Urinary bladder (tissue), 4 donors: Measurements from ENCODE around the gene CD46. TPM values are rescaled to one million over a fixed set of nuclear protein-coding genes. Genes with fewer than 3 reads are reported as not detected.

Experiments used
- DNase-seq: peaks from one replicate; pipeline ENCODE4 v3.0.0-alpha.2; 2015; ENCODE audit errors: extremely low spot score
- H3K27ac ChIP-seq: one replicate; pipeline ENCODE4 v1.5.1; 2013; ENCODE audit warnings: low read depth, mild to moderate bottlenecking, moderate library complexity
- H3K36me3 ChIP-seq: one replicate; pipeline ENCODE4 v1.6.1; 2013; ENCODE audit warnings: mild to moderate bottlenecking, moderate library complexity; ENCODE audit not compliant: insufficient read depth
- H3K4me1 ChIP-seq: one replicate; pipeline ENCODE4 v1.6.1; 2013; ENCODE audit warnings: mild to moderate bottlenecking, moderate library complexity; ENCODE audit not compliant: insufficient read depth
- H3K4me3 ChIP-seq: one replicate; pipeline ENCODE4 v1.5.1; 2013; ENCODE audit warnings: low read depth, low read length
- WGBS: extraction: QIAGEN DNeasy Blood & Tissue Kit; methylation state at CpG from one replicate; pipeline ENCODE4 v1.1.7; 2013; 5-methylcytosine and 5-hydroxymethylcytosine counted together
- polyA plus RNA-seq: library from polyadenylated mRNA; stranded (reverse); fragments of 200-250 nt; gene quantifications from one replicate; pipeline ENCODE4 v1.2.3, GENCODE V29; 2013
- total RNA-seq: library from RNA; depleted of rRNA; stranded (reverse); fragments of >200 nt; gene quantifications from one replicate; pipeline ENCODE4 v1.2.3, GENCODE V29; 2014
- donor health status: healthy with polysubstance abuse.
- donor health status: healthy.

Gene CD46
- total and polyA plus RNA-seq, 2 donors: 97.9 to 314 TPM

DNA sequence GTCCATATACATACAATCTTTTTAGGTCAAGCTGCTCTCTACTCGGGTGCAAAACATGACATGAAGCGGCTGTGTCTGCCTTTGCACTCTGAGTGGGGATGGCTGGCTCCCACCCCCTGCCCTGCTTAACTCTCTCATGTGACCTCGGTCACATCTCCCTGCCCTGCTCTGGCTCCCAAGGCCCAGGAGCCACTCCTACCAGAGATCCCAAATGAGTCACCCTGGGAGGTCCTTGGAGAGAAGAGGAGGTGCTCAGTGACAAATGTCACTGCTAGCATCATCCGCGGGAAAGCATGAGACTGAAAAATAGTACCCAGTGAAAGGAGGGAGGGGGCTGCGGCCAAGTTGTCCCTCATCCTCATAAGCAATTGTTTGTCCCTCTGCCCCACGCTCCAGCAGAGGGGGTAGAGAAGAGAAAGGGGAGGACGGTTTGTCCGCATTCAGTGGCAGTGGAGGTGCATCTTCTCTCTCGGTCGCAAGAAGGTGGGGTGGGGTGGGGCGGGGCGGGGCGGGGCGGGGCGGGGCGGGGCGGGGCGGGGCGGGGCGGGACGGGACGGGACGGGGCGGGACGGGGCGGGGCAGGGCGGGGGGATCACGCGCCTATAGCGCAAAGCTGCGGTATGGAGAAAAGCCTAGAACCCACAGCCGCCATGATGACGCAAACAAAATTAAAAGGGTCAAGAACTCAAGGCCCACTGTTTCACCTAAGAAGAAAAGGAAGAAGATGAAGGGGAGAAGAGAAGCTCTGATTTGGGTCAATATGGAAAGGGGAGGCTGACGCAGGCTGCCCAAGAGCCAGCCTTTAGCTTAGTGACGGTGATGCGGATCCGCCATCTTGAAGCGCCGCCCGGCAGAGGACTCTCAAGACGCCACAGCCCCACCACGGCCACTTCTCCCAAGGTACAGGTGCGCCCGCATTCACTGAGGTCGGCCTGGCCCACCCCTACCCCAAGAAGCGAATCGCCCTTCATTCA lies 66.2 kb downstream of the CD46 start:
- no peak for DNase-seq
- WGBS: 91% methylated on average over 48 of the region's 48 CpGs
- Histone ChIP-seq H3K36me3 (peaks cover 7% of the 10 kb centered on the region), H3K4me3 (no peak overlapping the region), H3K4me1 (peaks cover 2% of the 10 kb centered on the region), H3K27ac (no peak overlapping the region)

DNA sequence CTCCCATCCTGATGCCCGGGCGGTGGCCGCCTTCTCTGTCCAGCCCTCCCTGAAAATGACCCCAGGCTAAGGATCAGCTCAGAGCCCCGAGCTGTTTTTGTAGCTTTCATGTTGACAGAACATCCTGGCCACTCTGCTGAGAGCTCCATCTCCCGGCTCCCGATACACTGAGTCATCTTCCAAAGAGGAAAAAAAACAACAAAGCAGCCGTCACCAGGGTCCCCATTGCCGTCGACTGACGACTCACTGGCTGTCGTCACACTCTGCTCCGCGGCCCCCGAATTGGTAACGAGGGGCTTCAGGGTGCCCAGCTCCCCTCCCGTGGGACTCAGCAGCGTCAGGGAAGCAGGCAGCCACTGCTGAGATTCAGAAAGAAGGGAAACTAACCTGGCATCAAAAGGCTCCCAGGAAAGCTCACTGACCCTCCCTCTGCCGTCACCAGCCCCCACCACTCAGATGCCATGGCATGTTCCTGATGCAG lies 67.2 kb downstream of the CD46 start:
- Histone ChIP-seq H3K36me3 (peaks cover 7% of the 10 kb centered on the region), H3K27ac (no peak overlapping the region), H3K4me3 (peak overlapping the region; percentile 24), H3K4me1 (peaks cover 2% of the 10 kb centered on the region)
- WGBS: 70% methylated on average over 18 of the region's 18 CpGs
- DNase-seq: no peak

DNA sequence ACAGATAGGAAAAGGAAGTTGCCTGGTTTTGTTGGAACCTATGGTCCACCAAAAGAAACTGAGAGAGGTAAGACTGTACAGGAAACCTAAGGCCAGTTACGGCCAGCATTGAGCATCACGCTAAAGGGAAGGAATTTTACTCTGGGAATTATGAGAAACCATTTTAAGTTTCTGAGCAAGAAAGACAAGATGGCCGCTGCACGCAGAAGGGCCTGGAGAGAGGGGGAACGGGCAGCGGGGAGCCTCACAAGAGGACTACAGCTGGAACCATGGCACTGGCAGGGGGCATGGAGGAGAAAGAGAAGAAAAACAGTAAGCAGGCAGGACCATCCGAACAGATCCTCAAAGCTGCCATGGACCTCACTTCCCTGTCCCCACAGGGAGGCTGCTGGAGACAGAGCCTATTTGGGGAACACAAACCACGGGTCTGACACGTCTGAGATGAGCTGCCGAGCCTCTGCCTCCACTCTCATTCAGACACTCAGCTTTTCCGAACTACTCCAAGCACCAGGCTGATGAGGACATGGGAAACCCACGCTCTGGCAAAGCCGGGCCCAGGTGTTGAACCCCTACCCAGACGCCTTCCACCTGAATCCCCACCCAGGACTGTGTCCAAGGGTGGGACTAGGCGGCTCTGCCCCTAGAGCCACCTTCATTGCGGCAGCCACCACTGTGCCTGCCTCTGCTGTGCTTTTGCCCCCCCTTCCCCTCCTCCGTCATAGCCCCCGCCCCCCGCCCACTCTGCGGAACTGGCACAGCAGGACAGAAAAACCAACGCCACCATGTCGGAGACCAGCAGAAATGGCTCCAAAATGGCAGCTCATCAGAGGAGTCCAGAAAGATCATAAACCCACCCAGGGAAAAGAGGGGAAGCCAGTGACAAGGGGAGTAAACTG lies 69.0 kb downstream of the CD46 start:
- peak overlapping the region; percentile 79 for H3K4me3 ChIP-seq
- WGBS: 90% methylated on average over 22 of the region's 22 CpGs
- no peak for DNase-seq
- peak overlapping the region; percentile 71 for H3K27ac ChIP-seq
- peaks cover 5% of the 10 kb centered on the region for H3K36me3 ChIP-seq
- peaks cover 3% of the 10 kb centered on the region for H3K4me1 ChIP-seq

DNA sequence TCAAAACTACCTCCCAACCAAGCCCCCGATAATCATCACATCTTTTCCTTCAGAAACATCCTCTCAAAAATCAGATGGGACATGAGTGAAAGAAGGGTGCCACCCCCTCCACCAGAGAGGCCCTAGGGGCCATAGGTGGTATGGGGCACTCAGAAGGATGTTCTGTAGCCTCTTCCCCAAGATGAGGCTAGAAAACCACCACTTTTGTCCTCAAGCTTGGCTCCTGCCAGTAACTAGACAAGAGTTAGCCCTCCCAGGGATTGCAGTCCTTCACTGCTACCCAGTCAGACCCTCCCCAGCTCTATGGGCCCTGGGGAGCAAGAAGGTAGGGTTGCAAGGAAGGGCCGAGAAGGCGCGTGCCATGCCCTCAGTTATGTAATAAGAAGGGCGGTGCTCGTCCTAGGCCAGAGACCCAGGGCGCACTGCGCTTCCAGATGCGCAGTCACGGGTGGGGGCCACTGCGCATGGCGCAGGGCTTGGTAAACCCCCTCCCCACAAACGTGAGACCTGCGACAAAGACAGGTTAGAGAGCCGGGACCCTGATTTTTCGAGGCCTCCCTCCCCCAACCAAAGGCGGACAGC lies 69.7 kb downstream of the CD46 start:
- no peak for DNase-seq
- H3K36me3 ChIP-seq: peaks cover 5% of the 10 kb centered on the region
- WGBS: 92% methylated on average over 17 of the region's 17 CpGs
- peak overlapping the region; percentile 72 for H3K27ac ChIP-seq
- peak overlapping the region; percentile 79 for H3K4me3 ChIP-seq
- H3K4me1 ChIP-seq: peaks cover 3% of the 10 kb centered on the region

DNA sequence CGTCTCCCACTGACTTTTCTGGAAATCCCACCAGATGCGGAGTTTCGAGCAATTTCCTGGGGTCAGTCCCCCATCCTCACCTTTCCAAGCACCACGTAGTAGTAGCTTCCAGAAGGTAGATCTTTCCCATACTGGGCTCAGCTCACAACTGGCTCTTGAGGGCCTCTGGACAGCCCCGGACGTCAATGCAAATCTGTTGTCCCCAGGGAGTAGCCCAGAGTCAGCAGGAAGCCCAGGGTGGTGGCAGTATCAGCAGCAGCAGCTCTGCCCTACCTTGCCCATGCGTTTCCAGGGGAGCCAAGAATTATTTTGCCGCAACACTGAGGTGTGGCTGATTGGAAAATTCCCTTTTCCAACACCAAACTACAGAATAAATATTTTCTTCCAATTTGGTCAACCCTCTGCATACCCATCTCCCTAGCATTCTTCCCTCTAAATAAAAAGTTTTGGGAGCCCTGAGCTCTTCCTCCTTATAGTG lies 70.3 kb downstream of the CD46 start:
- 84% methylated on average over 8 of the region's 8 CpGs for whole genome bisulfite sequencing
- H3K36me3 ChIP-seq: peaks cover 2% of the 10 kb centered on the region
- DNase-seq: no peak
- H3K4me3 ChIP-seq: peak overlapping the region; percentile 79
- peaks cover 3% of the 10 kb centered on the region for H3K4me1 ChIP-seq
- peak overlapping the region; percentile 72 for H3K27ac ChIP-seq

DNA sequence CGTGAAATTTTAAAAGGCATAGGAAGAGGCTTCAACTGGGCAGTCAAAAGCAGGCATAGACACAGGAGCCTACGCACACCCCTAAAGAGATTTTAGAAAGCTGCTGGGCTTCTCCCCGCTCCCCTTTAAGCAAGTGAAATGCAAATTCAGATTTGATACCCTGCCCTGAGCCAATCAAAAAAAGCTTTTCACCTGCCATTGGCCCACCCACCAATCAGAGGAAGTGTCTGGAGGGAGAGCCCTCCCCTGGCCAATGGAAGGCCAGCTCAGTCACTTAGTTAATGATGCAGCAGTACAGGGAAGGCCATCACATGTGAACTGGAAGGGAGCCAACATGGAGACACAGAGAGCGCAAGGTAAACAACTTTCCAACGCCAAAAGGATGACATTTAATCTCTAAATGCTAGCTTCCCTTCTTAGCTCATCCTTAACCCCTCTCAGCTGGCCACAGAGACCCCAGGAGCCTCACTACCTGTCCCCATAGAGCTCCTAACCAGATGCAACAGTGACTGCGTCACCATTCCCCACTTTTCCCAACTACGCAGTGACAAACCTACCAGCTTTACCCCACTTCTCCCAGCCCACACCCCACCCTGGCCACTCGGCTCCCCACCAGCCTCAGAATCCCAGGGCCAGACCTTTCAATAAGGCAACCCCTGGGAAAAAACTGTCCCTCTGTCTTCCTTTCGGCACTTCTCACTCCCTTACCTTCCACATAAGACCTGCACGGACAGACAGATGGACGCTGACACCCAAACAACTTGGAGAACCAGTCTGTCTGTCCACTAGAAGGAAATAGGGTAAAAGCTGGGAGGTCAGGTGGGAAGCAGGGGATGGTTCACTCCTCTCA lies 71.0 kb downstream of the CD46 start:
- DNase-seq: no peak
- H3K27ac ChIP-seq: peak overlapping the region; percentile 98
- peaks cover 3% of the 10 kb centered on the region for H3K4me1 ChIP-seq
- H3K36me3 ChIP-seq: peaks cover 2% of the 10 kb centered on the region
- WGBS: 50% methylated on average over 11 of the region's 11 CpGs
- H3K4me3 ChIP-seq: peak overlapping the region; percentile 79

DNA sequence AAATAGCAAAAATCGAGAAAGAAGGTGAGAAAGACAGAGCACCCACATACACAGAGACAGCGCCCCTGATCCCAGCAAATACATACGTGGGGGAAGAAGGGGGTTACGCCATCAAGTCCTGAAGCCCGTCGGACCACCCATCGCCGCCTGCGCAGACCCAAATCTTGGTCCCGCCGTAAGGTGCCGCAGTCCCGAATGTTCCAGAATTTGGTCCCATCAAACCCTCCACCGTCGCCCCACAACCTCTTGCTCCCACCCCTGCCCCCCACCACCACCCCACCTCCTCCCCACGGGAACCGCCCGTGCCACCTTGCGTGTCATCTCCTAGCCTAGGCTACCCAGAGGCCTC lies 71.7 kb downstream of the CD46 start:
- peaks cover 2% of the 10 kb centered on the region for H3K36me3 ChIP-seq
- peak overlapping the region; percentile 79 for H3K4me3 ChIP-seq
- H3K27ac ChIP-seq: peak overlapping the region; percentile 98
- H3K4me1 ChIP-seq: peaks cover 3% of the 10 kb centered on the region
- DNase-seq: no peak
- 39% methylated on average over 19 of the region's 19 CpGs for WGBS

DNA sequence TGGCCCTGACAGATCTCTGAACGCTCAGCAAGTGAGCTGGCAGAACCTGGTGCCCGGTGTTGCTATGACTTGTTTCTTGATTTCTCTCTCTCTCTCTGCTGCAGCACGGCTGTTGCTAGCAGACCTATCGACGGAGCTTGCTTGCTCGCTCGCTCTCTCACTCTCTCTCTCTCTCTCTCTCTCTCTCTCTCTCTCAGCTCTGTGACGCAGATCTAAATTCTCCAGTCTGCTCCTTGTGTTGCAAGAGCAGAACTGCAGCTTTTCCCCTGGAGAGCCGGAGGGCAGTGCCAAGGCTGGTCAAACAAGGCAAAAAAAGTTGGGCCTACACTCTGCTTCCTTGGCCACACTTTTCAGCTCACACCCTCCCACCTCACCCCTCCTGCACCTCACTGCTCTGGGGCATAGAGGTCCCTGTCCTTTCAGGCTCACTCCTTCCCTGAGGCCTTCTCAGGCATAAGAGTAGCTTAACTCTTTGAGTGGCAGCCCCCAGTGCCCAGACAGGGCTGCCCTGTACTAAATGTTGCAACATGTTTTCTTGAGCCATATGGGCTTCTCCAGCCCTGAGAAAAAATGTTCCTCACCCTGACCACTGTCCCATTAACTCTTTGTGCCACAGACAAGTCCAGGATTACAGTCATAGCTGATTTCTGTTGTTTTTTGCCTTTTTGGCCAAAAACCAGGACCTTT lies 72.2 kb downstream of the CD46 start:
- DNase-seq: peak; percentile 91
- H3K4me1 ChIP-seq: peaks cover 3% of the 10 kb centered on the region
- H3K4me3 ChIP-seq: peak overlapping the region; percentile 79
- H3K36me3 ChIP-seq: peaks cover 2% of the 10 kb centered on the region
- H3K27ac ChIP-seq: peak overlapping the region; percentile 98
- 11% methylated on average over 9 of the region's 9 CpGs for WGBS

DNA sequence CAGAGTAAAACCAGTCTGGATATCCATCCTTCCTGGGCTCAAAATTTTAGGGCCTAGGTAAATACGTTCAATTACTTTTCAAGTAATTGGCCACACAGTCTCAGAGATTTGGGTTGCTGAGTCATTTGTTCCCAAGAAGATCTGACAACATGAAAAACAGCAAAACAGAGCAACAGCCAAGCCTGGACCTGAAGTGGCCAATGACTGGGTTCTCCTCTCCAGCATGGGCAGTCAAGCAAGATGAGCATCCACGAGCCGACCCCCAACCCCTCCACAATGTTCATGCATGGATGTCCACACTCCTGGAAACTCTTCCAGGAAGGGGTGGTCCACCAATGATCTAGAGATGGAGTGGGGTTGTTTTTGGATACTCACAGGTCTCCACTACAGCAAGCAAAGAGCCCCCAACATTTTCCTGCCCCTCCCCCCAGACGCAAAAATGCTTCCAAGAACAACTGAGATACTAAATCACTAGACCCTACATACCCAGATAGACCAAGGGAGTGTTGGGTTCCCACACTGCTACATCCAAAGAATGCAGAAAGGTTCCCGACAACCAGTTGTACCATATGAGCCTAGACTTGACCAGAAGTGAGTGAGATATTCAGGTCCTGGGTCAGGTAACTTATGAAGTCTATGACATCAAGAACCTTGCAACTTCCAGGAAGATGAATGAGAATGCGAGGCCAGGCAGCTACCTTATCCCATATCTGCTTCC lies 73.0 kb downstream of the CD46 start:
- Histone ChIP-seq H3K4me1 (peaks cover 3% of the 10 kb centered on the region), H3K36me3 (no peaks in the 10 kb centered on the region), H3K27ac (peak overlapping the region; percentile 96), H3K4me3 (no peak overlapping the region)
- DNase-seq: no peak
- 82% methylated on average over 6 of the region's 6 CpGs for WGBS

DNA sequence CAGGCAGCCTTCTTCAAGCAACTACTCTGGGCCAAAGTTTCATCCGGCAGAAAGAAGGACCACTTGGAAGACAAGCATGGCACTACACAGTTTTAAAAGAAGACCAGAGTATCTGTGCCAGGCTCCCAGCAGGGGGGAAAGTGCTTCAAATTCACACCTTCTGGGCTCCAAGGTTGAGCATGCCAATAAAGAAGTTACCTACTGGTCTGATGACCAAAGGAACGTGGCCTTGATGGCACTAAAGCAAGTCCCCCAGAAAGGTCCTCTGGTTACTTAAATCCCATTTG lies 73.5 kb downstream of the CD46 start:
- DNase-seq: no peak
- peak overlapping the region; percentile 96 for H3K27ac ChIP-seq
- no peaks in the 10 kb centered on the region for H3K36me3 ChIP-seq
- WGBS: 40% methylated on average over 2 of the region's 2 CpGs
- H3K4me1 ChIP-seq: peaks cover 3% of the 10 kb centered on the region
- H3K4me3 ChIP-seq: no peak overlapping the region

DNA sequence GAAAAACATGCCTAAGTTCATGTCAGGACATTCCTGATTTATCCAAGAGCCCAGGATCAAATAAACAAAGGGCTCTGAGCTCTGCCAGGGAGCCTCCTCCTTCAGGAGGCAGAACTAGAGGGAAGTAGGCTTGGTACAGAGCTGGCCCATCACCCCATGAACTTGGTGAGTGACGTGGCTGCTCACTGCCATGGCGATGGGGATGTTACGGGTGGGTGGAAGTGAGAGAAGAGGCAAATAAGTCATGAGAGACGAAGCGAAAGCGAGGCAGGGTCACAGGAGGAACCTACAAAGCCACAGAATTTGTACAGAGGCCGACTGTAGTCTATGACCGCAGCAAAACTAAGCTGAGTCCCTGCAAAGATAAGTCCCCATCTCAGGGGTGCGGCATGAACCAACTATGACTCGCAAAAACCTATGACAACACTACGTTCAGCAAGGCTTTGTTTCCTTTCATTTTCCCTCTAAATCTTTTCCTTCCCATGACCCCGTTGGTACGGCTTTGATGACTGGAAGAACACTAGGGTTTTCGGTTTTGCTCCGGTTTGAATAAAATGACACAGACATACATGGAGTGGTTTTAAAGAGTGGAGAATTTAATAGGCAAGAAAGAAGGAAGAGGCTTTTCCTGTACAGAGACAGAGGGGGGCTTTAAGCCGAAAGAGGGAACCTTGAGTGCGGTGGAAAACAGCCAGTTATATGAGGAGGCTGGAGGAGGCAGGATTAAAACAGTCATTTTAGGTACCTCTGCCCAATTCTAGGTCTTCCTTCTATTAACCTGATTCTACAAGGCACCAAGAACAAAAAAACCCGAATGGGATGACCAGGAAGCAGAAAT lies 74.1 kb downstream of the CD46 start:
- Histone ChIP-seq H3K4me1 (peaks cover 3% of the 10 kb centered on the region), H3K27ac (peak overlapping the region; percentile 96), H3K4me3 (peak overlapping the region; percentile 22), H3K36me3 (no peaks in the 10 kb centered on the region)
- 31% methylated on average over 18 of the region's 18 CpGs for WGBS
- DNase-seq: no peak
